Activated CD4-positive, CD25-positive, alpha-beta regulatory T cell treated with anti-CD3 and anti-CD28 coated beads, Interleukin-2, amount 50 U/mL, for 24 hours (primary cell): ENCODE data around the gene MINDY3.
"Not testable (repeated sequence)": the region's sequence is repeated elsewhere in the genome, so short reads cannot be mapped to it uniquely, and the experiment has no call there.

Experiments
- ATAC-seq, 2 donors: fragments of 150-1000 bp; cut with Tn5 transposase; one replicate each; pipeline ENCODE4 v1.10.0; 2021; ENCODE audit warnings: mild to moderate bottlenecking in 1 of 2, moderate library complexity in 1 of 2

The MINDY3 gene

DNA sequence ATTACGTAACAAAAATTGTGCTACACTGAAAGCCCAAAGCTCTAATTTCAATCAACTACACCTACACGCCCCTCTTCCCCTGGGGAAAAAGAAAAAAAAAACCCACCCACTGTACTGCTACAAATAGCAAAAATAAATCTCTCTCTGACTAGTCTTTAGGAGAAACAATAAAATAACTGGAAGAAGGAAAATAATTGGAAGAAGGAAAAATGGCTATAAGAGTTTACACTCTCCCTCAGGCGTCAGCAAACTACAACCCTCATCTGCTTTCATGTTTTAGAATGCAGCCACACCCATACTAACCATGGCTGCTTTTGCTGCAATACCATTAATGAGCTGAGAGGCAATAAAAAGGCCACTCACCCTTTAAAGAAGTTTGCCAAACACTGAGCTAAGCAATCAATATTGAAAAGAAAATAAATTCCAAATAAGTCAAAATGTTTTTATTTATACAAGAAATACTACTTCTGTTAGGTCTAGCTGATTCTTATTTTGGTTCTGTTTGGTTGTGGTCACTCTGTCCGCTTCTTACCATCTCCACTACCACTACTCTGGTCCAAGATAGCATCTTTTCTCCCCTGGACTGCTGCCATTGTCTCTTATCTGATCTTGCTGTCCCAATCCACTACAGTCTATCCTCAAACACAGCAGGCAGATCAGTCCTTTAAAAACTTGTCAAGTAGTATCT is 3.8 kb downstream of the MINDY3 start:
- no peak for ATAC-seq

DNA sequence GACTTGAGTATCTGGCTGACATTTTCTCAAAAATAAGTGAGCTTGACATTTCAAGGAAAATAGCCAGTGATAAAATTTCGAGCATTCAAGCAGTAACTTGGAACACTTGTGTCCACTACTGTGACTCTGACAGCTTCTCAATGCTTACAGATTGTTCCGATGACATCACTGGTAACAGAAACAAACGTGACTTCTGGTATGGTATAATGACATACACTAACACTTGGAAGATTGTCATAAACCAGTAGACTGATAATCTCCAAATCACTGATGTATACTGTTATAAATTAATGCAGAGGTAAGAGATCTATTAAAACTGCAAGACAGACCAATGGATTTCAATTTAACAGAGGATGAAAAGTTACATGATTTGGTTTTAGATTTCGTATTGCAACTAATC is 6.5 kb downstream of the MINDY3 start:
- ATAC-seq, result no peak

DNA sequence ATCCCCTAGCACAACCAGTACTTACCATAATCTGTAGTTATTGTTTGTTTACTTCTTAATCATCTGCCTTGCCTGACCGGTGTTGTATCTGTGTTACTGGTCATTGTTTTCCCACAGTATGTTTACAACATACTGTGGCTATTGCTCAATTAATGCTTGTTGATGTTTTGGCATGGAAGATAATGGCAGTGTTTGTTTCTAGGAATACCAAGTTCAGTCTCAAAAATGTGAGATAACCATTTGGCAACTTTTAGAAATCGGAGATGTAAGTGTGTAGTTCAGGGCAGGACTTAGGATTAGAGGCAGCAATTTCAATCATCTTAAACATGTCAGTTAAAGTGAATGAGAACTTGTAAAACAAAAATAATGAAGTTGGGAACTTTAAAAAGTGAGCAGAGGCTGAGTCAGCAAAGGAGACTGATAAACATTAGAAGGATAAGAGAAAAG is 8.2 kb downstream of the MINDY3 start:
- no peak for ATAC-seq

DNA sequence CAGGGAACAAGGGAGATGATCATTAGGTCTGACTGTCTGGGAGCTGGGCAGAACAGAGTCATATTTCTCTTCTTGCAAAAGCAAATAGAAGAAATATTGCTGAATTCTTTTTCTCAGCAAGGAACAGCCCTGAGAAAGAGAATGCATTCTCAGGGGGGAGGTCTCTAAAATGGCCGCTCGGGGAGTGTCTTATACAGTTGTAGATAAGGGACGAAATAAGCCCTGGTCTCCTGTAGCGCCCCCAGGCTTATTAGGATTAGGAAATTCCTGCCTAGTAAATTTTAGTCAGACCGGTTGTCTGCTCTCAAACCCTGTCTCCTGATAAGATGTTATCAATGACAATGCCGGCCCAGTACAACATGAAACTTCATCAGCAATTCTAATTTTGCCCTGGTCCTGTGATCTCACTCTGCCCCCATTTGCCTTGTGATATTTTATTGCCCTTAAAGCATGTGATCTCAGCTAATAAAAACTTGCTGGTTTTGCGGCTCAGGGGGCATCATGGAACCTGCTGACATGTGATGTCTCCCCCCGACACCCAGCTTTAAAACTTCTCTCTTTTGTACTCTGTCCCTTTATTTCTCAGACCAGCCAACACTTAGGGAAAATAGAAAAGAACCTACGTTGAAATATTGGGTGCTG is 9.8 kb downstream of the MINDY3 start:
- not testable (repeated sequence) for ATAC-seq

DNA sequence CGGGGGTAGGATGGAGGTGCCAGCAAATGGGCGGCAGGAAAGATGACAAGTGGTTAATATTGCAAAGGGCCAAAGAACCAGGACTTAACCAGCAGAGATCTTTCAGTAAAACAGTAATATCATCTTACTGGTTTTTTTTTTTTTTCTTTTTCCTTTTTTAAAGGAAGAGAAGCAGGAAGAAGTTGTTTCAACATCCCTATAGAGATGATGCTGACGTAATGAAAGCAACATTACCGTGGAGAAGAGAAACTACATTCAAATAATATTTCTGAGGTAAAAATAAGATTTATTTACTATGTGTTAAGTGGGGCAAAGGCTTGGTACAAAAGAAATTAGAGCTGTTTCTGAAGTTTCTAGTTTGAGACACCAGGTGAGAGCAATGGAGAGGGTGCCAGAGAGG is 11.0 kb downstream of the MINDY3 start:
- no peak for ATAC-seq

DNA sequence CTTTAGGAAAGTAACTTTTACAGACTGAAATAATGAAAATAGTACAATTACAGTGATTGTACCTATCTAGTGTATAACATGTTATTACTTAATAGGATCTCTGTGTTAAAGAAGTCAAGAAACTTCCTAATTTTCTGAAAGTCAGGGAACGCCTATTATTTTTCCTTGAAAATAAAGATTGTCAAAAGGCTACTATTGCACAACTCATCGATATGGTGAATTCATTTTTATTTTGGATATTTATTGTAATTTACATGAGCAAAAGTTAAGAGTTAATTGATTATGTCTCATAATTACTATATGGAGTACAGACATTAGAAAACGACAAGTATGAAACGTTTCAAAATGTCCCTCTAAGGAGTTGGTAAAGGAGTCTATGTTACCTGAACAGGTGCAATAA is 12.8 kb downstream of the MINDY3 start:
- no peak for ATAC-seq

DNA sequence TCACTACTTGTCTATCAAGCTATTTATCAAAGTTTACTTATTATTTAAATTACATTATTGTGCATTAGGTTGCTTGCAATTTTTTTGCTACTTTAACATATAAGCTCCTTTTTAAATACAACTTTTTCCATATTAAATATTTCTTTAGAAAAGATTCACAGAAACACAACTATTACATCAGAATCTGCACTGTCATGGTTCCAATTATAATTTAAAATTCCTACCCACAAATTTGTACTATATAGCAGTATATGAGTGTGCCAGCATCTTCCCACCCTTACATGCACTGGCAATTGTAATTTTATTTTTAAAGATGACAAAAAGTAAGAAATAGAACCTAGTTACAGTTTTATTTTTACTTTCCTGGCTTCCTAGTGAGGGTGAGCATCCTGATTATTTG is 15.8 kb downstream of the MINDY3 start:
- no peak for ATAC-seq

DNA sequence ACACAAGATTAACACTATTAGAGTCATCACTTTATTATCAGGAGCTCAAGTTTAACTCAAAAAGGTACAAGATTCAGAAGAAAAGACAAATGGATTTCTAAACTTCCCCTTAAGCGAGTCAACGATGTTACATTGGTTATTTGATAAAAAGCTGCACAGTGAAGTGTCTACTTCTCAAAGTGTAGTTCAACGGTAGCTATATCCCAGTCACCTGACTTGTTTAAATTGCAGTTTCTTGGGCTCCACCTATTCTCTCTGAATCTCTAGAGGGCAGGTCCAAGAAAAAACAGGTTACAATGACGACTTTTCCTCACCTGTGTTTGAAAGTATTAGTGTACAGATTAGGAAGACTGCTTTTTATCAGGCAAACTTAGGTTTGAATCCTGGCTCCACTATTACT is 16.6 kb downstream of the MINDY3 start:
- ATAC-seq, result no peak

DNA sequence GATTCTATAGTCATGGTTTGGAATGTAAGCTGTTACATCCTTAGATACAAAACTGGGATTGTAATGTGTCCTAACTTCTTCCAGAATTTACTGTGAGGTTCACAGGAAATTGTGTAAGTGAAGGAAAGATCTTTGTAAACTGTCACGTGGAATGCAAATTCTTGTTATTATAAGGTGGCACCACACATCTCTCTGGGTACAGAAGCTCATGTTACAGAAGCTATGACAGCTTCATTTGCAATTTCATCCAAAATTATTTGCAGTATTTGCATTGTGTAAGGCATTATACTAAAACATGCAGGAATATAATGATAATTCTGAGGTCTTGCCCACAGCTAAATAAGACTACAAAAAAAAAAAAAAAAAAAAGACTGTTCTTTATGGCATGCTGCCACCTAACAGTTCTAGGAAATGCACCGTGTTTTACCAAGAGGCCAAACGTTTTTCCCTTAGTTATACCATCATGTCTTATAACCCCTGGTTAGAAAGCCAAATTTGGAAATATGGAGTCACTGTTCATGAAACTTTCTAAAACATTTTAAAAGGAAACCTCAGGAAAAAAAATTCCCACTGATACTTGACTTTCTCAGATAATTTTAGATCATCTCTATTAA is 17.6 kb downstream of the MINDY3 start:
- no peak for ATAC-seq

DNA sequence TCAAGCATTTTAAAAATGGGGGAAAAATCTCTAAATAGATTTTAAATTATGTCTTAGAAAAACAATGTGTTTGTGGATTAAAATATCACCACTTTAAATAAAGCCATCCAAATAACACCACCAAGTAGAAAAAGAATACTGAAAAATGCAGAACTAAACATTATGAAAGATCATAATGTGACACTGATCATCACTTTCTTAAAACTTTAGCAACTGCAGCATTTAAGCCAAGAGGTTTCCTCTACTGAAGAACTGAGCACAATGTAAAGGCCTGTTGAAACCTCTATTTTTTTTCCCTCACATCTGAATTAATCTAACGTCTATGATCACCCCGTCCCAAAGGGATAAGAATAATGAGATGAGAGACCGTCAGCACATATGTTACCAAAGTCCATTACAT is 18.6 kb downstream of the MINDY3 start:
- no peak for ATAC-seq

DNA sequence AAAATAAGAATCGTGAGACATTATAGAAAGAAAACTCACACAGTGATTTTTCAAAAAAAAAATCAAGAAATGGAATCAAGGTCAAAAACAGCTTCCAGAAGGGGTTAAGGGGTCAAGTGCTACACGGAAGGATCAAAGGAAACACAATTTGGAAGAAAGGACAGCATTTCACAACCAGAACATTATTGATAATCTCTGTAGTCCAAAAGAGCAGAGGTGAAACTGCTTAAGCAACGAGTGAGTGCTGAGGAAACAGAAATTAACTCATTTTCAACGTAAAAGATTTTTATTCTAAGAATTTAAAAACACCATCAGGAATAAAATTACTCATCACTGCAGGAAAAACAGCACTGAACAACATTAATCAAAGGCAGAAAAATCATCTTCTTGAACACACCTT is 23.5 kb downstream of the MINDY3 start:
- peak in 1 of 2 donors; percentile 17 for ATAC-seq

DNA sequence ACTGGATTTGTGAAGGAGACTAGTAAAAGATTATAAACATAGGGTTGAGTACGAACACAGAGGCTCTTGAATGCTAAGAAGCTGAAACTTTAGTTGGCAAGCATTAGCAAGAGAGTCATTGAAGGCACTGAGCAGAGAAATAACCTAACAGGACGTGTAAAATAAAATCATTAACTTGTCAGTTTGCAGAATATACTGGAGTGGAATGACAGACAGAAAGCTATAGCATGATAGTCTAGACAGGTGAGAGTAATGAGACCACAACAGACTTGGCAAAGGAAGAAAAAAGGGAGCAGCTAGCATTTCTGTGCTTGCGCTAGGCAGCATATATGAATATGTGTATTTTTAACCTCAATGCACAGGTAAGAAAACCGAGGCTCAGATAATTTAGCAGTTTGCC is 30.8 kb downstream of the MINDY3 start:
- ATAC-seq, result no peak

DNA sequence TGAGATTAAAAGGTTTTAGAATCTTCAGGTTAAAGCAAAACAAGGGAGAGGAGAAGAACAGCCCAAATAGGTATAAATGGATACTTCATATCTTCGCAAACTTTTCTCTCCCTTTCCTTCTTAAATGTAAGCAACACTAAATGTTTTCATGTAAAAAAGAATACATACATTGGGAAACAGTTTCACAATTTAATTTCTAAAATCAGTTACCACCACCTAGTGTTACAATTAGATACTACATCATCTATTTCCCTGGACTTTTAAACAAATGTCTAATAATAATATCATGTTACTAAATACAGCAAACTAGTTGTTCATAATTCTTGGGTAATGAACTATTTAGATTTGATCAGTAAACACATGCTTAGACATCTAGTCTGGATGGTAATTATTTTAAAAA is 35.8 kb downstream of the MINDY3 start:
- no peak for ATAC-seq

DNA sequence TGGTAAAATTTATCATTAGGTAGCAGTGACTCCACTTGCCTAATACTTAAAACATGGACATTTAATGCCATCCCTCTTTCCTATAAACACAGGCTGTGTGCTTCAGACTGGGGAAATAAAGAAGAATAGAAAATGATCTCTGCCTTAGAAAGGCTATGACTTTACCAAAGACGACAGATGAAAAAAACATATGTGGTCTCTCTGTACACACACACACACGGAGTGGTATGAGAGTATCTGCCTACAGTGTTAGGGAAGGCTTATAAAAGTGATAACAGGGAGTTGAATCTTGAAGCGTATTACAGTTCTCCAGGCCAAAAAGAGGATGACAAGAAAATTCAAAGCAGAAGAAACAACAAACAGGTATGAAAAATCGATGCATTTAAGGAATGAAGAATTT is 38.2 kb downstream of the MINDY3 start:
- no peak for ATAC-seq

DNA sequence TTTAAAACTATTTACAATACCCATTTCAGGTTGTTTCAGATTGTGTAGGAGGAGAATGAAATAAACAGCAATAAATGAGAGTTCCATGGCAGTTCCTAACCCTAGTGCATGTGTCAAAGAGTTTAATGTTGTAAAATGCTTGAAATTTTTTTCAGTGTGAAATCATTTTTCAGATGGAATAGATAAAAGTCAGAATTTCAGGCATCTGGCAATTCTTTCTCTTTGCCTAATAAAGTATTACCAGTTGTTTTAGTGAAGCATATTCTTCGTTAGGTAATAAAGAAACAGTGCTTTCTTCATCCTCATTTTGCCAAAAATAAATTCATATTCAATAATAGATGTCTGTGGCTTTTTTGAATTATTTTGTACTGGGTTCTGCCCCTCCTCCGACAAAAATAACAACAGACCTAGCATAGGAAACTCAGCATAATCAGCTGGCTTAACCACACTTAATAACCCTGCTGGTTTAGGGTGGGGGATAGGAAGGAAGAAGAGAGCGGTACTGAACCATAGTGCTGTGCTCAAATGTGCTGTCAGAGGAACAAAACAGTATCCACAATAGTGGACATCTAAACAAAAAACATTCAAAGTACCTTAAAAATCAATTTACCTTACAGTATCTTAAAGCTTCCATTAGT is 39.1 kb downstream of the MINDY3 start:
- ATAC-seq, result no peak

DNA sequence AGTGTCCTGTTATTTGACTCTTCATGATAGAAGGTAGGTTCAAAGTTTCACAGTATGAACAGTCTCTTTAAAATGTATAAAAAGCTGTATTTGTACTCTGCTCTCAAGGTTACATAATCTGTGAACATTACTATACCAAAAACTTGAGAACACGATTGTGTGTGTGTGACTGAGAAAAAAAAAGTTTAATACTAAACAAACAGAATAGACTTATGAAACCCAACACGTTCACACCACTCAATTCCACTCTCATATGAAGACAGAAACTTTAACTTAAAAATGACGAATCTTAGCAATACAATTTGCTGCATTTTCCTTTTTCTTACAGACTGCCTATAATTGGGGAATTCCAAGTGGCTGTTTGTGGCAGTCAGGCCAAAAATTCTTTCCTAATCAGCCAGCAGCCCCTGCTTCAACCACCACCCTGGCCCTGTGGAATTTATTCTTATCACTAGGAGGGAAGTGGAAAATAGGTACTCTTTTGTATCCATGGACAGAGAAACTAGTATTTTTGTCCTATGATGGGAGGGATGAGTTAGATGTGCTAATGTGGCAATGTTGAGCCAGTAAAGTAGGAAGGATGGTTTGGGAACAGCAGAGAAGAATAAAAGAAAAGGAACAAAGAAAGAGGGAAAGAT is 42.8 kb downstream of the MINDY3 start:
- no peak for ATAC-seq

DNA sequence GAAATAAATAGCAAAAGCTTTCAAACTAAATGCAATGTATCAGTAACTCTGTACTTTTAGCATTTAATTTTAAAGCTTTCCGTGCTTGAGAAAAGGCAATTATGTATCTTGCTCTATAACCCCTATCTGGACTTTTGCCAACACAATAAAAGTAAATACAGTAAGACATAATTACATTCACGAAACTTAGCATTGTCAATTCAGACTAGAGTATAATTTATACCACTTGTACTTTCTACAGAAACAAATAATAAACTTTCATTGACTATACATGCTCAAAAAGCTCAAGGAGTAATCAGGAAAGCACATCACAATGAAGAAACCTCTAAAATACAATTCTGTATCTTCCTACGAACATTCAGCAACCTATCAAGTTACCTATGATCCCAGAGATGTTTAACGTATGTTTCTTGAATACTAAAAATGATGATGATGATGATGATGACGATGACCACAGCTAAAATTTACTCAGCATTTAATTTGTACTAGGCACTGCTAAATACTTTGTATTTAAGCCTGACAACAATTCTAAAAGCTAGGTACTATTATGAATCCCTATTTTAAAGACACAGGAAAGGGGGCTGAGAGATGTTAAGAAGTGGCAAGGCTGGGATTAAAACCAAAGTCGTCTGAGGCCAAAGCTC is 44.9 kb downstream of the MINDY3 start:
- ATAC-seq, result no peak

DNA sequence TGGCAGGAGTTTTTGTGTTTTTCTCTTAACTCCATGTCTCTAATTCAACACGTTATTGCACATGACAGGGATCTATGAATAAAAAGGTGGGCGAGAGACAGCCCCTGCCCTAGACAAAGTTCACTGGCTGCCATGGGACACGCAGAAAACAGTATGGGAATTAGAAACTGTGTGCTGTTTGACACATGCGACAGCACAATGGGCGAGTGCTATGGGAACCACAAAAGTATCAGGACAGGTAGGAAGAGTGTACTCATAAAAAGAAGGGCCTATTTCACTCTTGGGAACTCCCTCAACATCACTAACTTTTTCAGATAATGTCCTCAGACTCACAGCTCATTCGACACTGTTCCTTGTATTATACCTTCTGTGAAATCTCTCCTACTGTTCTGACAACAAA is 45.7 kb downstream of the MINDY3 start:
- no peak for ATAC-seq

DNA sequence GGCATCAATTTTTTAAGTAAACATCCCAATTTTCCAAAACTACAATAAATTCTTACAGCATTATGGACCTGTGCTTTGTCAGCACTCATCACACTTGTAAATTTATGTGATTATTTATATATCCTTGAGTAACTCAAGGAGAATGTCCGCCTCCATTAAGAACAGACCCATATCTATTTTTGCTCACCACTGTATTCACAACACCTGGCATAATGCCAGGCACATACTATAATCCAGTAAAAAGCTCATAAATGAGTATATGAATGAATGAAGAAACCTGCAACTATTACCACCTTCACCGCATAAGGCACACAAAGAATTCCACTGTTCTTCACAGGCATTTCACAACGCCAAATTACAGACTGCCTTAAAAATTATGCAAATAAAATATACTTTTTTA is 46.9 kb downstream of the MINDY3 start:
- no peak for ATAC-seq

DNA sequence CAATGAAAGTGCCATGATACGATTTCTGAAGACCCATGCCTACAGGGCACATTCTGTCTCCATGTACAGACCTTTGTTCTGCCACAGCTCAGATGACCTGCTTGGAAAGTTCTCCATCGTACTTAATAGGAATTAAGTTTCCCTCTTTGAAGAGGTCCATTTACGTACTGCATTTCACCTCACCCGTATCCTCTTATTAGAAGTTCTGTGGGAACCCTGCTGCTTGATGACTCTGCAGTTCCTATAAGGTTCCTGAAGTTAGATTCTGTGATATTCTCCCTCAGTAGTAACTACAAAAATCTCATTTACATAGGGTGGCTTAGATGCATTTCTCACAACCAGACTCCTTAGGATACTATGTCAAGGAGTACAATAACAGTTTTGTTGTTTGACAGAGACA is 50.9 kb downstream of the MINDY3 start:
- no peak for ATAC-seq

DNA sequence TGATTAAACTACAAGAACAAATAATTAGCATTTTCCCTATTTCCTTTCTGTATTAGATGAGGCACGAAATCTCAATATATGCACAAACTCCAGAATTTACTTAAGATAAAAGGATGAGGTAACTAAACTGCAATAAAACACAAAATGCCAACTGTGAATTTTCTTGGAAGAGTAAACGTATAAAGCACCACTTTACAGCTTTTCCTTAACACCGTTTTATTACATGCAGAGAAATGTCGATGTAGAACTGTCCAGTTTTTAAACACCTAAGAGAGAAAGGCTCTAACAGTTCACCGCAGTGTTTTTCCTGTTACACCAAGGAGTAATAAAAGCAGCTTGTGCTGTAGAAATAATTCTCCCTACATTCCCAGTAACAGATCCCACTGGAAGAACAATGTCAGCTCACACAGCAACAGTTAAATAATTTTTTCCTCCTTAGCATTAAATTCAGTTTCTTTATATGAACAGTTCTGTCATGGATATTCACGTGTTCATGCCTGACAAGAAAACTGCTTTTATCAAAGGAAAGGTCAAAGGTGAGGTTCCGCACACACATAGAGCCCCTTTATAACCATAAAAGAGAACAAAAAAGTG is 52.0 kb downstream of the MINDY3 start:
- ATAC-seq, result no peak

DNA sequence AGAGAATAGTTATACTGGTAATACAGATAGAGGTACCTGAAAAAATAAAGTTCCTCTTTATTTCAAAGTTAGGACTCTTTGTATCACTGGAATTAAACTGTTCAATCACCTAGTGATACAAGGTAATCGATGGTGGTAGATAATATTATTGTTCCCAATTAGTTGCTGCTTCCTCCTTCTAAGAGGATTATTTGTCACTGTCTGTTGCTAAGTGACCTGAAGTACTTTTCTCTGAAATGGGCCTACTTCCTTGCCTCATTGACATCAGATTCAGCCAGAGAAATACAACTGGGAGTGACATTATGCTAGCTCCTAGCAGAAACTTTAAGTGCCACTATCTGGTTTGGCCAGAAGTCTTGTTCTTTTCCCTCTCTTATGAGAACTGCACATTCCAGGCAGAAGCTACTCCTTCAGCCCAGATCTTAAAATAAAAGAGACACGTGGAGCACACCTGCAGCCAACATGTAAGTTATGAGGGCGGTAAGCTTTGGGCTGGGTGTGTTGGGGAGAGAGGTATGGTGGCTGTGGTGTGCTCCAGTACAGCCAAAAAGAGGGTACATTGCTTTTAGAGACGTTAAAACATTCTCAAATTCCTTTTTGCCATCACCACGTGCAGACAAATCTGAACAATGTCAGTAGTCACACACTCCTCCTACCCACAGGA is 54.8 kb downstream of the MINDY3 start:
- no peak for ATAC-seq
